GM20000 (cell line): Measurements from ENCODE around the gene LGALS4.
"Not testable (repeated sequence)": the region's sequence is repeated elsewhere in the genome, so short reads cannot be mapped to it uniquely, and the experiment has no call there.

Experiments
- DNase-seq: peaks from one replicate; pipeline ENCODE4 v3.0.0; 2012; ENCODE audit warnings: low spot score
- CTCF ChIP-seq: IDR thresholded peaks from 2 replicates; pipeline ENCODE4 v1.5.1; 2012; ENCODE audit warnings: mild to moderate bottlenecking, control low read depth; ENCODE audit errors: extremely low read depth, missing control alignments

LGALS4 gene

GRCh38 chr19:38812841-38813320 lies at the start of gene LGALS4:
LGALS4 (minus strand) TSS chr19:38812945; CDS start chr19:38812886, 59 bp downstream.
- TF ChIP-seq CTCF = no peak
- DNase-seq = no peak

- no peak for DNase-seq
- TF ChIP-seq CTCF = no peak
Measured at GRCh38 chr19:38861368-38861767, 48.6 kb upstream of the LGALS4 start.

- not testable (repeated sequence) for DNase-seq
Measured at GRCh38 chr19:38859631-38860204, 47.0 kb upstream of the LGALS4 start.

- no peak for TF ChIP-seq CTCF
- no peak for DNase-seq
Measured at GRCh38 chr19:38856813-38857212, 44.1 kb upstream of the LGALS4 start.

- not testable (repeated sequence) for DNase-seq
Measured at GRCh38 chr19:38855751-38856150, 43.0 kb upstream of the LGALS4 start.

GRCh38 chr19:38854961-38855360 lies 42.2 kb upstream of the LGALS4 start:
- not testable (repeated sequence) for DNase-seq

- TF ChIP-seq CTCF = no peak
- no peak for DNase-seq
Measured at GRCh38 chr19:38853214-38853613, 40.5 kb upstream of the LGALS4 start.

GRCh38 chr19:38852231-38853044 lies 39.7 kb upstream of the LGALS4 start:
- TF ChIP-seq CTCF = no peak
- DNase-seq = peak; percentile 52

- DNase-seq = peak; percentile 97
Measured at GRCh38 chr19:38851622-38852230, 39.0 kb upstream of the LGALS4 start.

More at GRCh38 chr19:38851622-38852230, 39.0 kb upstream of the LGALS4 start:
- TF ChIP-seq CTCF = no peak
